GM19193 (cell line): Measurements from ENCODE around the gene RAB15.

Source experiments
- POLR2A ChIP-seq: IDR thresholded peaks from 4 replicates; pipeline ENCODE4 v1.6.1; 2011; ENCODE audit not compliant: insufficient read depth, insufficient read length; ENCODE audit errors: extremely low read depth

Gene RAB15

DNA sequence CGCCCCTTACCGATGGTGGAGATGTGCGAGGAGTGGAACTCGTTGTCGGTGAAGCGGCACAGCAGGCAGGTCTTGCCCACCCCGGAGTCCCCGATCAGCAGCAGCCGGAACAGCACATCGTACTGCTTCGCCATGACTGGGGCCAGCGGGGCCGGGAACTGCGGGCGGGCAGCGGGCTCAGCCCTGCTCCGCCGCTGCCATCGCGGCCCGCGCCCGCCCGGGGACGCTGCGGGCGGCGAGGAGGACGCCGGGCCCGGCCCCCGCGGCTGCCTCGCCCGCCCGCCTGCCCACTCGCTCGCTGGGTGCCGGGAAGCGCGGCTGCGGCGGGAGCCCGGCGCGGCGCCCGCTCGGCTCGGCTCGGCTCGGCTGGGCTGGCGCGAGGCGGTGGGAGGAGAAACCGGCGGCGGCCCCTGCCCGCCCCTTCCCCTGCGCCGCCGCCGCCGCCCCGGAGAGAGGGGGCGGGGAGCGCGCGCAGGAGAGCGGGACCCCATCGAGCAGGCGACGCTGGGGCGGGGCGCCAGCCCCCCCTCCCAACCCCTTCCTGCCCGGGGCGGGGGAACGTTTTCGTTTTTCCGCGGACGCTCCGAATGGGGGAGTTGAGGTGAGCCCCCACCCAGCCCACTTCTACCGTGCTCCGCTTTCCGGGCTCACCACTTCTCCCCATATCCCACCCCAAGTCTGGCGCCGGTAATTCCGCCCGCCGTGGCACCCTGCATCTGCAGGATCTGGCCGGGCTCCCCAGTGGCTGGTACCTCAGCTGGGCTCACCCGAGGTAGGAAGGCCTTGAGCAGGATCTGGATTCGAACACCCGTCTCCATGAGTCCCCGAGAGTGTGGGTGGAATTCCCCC lies at the start of gene RAB15:
RAB15 (minus strand) TSS at position 394 of the 849 bp plus-strand sequence; CDS start at position 134, 260 bp downstream.
- TF ChIP-seq POLR2A: no peak

DNA sequence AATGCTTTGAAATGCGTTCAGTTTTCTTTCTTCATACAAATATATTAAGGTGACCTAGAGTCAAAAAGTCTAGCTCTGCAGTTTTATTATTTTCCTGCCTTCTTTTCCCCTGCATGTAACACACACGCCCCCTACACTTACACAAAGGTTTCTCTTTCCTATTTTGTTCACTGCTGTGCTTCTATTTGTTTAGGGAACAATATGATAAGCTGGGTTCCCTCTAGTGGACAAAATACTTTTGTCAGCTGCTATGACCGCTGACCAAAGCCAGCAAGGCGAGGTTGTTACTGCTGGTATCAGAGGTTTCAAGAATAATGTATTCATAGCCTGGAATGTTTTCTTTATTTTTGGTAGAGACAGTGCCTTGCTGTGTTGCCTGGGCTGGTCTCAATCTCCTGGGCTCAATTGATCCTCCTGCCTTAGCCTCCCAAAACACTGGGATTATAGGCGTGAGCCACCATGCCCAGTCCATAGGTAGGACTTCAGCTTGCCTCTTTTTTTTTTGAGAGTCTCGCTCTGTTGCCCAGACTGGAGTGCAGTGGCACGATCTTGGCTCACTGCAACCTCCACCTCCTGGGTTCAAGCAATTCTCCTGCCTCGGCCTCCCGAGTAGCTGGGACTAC lies 47.9 kb upstream of the RAB15 start:
- TF ChIP-seq POLR2A: no peak

DNA sequence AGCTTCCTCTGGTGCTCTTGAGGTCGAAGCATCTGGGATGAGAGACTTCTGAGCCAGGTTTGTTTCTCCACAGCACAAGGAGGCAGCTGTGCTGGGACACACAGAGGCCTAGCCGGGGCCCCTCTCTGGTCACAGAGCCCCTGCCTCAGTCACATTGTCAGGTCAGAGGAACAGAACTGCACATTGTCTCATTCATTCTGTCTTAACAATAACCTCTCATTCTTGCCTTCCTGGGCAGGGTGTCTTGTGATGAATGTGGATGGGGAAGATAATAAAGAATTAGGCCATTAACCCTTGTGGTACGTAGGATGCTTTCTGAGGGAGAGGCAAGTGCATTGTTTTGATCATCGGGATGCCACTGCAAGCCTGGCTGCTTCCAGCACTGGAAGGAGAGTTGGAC lies 44.3 kb upstream of the RAB15 start:
- TF ChIP-seq POLR2A: no peak

DNA sequence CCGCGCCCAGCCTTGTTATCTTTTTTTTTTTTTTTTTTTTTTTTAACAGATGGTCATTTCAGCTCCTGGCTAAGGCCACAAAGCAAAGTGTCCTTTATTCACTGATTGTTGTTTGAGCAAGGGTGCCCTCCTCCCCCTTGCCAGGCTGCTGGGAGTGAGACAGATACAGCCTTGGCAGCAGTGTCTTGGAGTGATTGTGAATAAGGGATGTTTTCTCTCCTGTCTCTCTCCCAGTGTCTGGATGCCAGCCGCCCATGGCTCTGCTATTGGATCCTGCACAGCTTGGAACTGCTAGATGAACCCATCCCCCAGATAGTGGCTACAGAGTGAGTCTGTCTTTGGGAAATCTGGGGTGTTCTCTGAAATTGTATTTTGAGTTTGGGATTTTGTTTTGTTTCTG lies 43.3 kb upstream of the RAB15 start:
- TF ChIP-seq POLR2A: no peak

DNA sequence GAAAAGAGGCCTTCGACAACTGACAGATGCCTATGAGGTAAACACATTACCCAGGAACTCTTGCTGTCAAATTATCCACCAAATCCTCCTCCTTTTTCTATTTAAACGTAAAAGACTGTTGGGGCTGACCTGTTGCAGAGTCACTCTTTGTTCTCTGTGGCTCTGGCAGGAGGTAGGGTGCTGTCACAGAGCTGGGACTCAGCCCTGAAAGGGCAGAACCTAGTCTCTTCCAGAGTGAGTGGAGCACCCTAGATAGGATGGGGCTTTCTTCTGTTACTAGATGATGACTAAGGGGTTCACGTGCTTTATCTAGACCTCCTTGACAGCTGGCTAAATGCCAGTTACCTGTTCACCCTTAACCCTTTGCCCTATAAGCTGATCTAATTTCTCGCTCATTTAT lies 40.2 kb upstream of the RAB15 start:
- TF ChIP-seq POLR2A: no peak

DNA sequence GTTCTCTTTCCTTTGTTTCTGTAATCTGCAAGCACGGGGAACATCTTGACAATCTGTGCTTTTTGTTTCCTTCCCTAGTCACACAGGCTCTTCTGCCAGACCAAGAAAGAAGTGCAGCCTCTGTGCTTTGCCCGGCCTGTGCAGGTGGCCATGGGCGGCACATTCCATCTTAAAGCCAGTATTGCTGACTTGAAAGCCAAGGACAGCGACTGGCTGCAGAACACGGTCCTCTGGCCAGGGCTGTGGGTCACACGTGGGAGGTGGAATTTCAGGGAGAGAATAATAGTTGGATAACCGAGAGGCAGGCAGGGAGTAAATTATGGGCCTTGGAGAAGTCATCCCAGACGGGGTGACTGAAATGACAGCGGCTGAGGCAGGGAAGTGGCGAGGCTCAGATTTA lies 39.4 kb upstream of the RAB15 start:
- TF ChIP-seq POLR2A: no peak

DNA sequence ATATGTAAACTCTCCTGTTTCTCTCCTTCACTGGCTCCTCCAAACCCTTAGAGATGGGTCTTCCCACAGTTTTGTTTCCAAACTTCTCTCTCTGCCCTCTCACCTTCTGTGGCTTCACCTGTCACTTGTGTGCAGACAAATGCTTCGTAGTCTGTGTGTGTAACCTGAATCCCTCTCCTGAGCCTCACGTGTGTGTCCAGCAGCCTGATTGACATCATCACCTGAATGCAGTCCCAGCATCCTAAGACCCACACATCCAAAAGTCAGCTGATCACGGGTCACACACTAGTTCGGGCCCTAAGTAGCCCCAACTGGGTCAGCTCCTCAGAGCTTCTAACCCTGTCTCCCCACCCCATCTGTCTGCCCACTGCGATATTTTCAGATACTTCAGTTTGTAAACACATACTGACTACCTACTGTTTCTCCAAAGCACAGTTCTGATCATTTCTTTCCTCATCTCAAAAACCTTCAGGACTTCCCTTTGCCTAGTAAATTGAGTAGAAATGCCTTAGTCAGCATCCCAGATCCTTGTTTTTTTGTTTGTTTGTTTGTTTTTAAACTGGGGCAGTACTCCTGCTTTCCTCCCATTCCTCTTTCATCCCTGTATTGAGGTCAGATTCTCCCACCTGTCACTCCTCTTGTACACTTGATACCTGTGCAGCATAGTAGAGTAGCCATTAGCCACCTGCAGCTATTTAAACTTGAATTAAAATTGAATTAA lies 38.2 kb upstream of the RAB15 start:
- TF ChIP-seq POLR2A: no peak

DNA sequence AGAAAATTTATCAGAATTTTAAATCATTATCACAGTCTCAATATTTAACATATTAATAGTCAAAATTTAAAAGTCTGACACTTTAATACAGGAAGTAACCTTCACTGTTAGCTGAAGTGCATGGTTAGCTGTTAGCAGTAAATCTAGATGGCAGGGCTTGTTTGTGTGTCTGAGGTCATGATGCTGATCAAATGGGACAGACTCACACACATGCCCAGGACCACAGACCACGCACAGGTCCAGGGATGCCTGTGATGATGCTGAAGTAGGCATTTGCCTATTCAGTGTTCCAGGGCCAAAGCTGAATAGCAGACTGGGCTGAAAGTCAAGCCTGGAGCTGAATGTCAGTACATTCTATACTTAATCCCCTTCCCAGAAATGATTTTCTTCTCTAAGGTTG lies 35.1 kb upstream of the RAB15 start:
- TF ChIP-seq POLR2A: no peak

DNA sequence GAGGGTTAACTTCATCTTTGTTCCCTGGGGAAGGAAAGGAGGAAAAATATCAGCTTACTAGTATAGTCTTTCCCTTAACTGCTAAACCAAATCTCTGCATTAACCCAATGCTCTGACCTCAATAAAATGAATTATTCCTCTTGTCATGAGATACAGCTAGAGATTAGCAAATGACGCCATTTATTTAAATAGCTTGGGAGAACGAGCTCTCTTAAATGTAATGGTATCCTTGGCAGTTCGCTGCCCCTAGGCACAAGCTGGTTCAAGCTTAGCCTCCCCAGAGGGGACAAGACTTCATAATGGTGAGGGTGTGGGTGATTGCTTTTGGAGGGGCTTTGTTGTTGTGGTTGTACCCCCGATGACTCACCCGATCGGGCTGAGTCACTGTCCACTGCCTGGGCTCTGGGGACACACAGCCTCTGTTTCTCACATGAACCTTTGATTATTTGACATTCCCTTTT lies 34.2 kb upstream of the RAB15 start:
- no peak for TF ChIP-seq POLR2A

DNA sequence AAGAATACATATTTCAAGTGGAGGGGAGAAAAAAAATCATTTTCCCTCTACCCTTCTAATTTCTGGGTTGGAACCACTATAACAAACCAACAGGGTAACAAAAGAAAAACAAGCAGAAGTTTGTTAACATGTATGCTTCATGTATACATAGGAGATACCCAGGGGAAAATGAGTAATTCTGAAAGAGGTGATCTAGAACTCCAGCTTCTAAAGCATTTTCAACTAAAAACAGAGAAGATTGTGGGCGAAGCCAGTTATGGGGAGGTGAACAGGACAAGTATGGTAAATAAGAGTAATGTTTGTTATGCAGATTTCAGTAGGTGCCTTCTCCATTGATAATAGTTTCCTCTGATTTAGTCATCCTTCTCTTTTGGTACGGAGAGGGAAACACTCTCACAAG lies 31.3 kb upstream of the RAB15 start:
- no peak for TF ChIP-seq POLR2A

DNA sequence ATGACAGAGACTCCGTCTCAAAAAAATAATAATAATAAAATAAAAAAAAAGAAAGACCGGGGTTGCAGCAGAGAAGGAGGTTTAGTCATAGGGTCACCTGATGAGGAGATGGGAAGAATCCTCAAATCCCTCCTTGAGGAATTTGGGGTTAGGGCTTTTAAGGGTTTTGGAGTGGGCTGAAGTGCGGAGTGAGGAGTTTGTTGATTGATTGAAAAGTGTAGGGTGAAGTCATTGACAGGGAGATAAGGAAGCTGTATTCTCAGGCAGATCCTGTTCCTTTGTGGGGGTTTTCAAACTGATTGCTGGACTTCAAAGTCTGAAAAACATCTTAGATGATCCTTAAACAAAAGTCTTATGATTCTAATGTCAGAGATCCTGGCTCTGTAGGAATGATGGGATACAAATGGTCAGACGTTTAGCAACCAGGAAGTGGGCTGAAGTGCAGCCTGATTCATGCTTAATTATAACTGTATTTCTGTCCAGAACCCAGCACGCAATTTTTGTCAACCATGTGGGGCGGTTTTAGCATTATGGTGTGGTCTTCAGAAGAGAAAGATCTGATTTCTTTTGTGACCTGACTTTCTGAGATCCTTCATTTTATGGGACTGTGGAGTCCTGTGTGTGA lies 30.6 kb upstream of the RAB15 start:
- no peak for TF ChIP-seq POLR2A

DNA sequence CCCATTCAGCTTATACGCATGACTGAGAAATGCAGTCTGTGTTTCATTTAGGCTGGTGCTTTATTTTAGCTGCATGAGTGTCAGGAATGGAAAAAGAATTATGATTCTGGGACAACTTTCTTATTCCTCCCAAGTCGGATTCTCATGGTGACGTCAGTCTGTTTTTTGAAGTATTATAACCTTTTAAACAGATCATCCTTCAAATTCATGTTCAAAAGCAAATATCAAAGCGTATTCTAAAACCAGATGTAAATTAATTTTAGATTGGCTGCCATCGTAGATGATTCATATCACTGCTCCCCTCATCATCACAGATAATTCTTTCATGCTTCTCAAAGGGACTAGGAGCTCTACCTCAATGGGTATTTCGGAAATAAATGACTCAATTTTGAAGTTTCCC lies 29.6 kb upstream of the RAB15 start:
- no peak for TF ChIP-seq POLR2A

DNA sequence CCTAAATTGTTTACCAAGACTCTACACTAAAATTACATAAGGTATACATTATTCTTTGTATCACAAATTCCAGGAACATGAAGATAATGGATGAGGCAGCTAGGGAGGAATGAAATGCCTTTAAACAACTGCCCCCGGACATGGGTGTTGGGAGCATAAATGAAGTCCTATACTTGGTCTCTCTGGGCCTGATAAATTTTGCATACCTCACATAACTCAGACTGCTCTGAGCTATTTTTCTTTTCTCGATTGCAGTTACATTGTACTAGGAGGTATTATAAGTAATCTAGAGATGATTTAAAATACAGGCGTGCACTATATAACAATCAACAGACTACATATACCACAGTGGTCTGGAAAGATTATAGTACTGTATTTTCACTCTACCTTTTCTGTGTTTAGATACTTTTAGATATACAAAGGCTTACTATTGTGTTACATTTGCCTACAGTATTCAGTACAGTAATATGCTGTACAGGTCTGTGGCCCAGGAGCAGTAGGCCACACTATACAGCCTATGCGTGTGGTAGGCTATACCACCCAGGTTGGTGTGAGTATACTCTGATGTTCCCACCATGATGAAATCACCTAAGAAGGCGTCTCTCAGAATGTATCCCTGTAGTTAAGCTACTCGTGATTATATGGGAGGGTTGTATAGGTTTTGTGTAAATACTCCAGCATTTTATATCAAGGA lies 28.9 kb upstream of the RAB15 start:
- TF ChIP-seq POLR2A: no peak

DNA sequence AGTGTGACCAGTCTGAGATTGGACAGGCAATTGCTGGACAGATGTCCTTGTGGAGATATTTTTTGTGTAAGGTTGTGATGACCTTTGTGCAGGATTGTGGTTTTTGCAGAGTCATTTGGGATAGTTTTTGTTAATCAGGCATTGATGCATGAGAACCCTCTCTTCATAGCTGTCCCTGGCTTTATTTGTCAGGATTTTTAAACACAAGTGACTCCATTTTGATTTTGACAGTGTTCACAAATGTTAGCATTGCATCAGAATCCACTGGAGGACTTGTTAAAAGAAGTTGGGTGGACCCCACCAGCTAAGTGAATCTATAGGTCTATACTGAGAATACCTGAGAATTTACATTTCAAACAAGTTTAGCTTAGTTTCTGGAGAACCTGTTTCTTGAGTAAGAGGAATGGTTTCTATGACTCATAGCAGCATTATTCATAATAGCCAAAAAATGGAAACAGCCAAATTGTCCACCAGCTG lies 26.4 kb upstream of the RAB15 start:
- no peak for TF ChIP-seq POLR2A

DNA sequence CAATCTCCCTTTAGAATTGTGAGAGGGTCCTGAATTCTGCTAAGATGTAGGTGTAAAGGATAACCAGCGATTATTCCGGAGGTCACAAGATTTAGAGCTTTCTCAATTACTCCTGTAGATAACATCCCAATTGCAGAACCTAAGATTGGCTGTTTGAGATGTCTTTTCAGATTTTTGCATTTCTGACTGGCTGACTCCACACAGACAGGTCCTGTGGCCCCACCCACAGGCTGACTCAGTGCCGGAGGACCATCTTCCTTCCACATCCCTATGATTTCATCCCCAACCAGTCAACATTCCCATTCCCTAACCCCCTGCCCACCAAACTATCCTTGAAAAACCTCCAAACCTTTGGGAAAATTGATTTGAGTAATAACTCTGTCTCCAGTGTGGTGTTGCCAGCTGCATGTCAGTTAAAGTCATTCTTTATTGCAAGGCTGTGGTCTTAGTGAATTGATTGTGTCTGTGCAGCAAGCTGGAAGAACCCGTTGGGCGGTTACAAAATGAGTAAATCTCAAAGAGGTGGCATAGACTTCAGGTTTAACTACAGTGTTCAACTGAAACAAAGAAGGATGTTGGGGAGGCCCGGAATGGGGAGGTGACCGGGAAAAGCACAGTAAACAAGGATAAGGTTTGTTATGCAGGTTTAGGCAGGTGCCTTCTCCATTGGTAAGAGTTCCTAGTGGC lies 25.1 kb upstream of the RAB15 start:
- TF ChIP-seq POLR2A: no peak

DNA sequence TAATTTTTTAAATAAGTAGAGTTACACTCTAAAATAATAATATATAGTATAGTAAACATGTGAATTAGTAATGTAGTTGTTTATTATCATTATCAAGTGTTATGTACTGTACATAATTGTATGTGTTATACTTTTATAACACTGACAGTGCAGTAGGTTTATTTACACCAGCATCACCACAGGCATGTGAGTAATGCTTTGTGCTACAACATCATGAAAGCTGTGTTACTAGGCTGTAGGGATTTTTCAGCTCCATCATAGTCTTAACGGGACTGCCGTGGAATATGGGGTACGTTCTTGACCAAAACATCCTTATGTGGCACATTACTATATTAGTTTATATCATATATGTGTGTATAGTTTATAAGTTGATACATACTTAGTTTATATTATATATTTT lies 23.2 kb upstream of the RAB15 start:
- no peak for TF ChIP-seq POLR2A
